GM19099 (cell line): ENCODE measurements around the gene AQP2.

Experiments used
- POLR2A ChIP-seq: IDR thresholded peaks from 3 replicates; pipeline ENCODE4 v1.6.1; 2011; ENCODE audit warnings: low read depth; ENCODE audit not compliant: insufficient read length; ENCODE audit errors: extremely low read depth

AQP2 gene, protein sequence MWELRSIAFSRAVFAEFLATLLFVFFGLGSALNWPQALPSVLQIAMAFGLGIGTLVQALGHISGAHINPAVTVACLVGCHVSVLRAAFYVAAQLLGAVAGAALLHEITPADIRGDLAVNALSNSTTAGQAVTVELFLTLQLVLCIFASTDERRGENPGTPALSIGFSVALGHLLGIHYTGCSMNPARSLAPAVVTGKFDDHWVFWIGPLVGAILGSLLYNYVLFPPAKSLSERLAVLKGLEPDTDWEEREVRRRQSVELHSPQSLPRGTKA

DNA sequence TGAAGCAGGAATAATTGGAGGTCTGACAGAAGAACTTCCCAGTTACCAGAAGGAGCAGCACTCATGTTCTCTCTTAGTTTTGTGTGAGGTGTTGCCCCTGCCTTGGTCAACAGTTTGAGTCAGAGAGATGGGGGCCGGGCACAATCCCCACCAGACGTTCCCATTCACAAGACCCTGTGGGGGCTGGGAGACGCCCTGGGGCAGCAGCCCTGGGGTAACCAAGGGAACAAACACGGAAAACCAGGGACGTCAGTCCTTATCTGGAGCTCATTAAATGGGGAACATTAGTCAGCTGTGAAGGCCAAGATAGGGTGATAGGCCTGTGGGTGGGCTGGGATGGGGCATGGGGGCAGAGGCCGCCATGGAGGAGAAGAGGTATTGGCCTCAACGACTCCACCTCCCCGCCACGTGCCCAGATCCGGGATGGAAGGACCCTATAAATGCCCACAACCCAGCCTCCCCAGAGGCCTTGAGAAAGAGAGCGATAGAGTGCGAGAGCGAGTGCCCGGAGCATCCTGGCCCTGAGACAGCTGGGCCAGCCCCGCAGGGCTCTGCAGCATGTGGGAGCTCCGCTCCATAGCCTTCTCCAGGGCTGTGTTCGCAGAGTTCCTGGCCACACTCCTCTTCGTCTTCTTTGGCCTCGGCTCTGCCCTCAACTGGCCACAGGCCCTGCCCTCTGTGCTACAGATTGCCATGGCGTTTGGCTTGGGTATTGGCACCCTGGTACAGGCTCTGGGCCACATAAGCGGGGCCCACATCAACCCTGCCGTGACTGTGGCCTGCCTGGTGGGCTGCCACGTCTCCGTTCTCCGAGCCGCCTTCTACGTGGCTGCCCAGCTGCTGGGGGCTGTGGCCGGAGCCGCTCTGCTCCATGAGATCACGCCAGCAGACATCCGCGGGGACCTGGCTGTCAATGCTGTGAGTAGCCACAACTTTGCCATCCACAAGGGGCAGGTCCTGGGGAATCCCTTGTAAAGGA is at the start of gene AQP2:
AQP2 (plus strand) TSS at position 465 of the 979 bp plus-strand sequence; CDS start at position 559, 94 bp downstream.
- TF ChIP-seq POLR2A, result no peak

DNA sequence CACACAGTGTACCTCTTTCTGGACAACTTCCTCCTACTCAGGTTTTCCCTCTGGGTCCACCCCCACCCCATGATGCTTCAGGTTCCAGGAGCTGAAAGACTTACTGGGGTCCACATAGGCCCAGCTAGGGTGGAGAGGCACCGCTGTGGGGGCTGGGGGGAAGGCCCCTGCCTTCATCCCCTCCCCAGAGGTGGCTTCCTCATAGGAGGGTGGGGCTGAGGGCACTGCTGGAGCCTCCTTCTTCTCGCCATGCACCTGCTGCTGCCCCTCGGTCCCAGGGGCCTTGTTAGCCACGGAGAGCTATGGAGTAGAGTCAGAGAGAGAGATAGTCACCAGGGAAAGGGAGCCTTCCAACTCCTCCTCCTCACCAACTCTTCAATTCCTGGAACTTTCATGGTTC is 49.5 kb upstream of the AQP2 start:
- no peak for TF ChIP-seq POLR2A

DNA sequence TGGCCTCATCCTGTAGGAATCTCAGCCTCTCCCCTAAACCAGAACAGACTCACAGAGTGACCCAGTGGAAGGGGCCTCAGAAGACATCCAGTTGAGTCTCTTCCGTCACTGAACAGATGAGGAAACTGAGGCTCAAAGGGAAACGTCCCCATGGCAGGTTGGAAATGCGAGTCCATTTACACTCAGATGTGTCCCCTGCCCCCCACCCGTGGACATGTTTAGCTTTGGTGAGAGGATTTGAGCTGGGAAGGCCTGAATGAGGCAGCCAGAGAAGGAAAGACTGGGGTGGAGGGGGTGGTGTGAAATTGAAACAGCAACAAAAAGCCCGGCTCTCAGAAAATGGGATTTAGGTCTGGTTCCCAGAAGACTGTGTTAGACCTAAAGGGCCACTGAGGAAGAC is 48.6 kb upstream of the AQP2 start:
- TF ChIP-seq POLR2A, result no peak

DNA sequence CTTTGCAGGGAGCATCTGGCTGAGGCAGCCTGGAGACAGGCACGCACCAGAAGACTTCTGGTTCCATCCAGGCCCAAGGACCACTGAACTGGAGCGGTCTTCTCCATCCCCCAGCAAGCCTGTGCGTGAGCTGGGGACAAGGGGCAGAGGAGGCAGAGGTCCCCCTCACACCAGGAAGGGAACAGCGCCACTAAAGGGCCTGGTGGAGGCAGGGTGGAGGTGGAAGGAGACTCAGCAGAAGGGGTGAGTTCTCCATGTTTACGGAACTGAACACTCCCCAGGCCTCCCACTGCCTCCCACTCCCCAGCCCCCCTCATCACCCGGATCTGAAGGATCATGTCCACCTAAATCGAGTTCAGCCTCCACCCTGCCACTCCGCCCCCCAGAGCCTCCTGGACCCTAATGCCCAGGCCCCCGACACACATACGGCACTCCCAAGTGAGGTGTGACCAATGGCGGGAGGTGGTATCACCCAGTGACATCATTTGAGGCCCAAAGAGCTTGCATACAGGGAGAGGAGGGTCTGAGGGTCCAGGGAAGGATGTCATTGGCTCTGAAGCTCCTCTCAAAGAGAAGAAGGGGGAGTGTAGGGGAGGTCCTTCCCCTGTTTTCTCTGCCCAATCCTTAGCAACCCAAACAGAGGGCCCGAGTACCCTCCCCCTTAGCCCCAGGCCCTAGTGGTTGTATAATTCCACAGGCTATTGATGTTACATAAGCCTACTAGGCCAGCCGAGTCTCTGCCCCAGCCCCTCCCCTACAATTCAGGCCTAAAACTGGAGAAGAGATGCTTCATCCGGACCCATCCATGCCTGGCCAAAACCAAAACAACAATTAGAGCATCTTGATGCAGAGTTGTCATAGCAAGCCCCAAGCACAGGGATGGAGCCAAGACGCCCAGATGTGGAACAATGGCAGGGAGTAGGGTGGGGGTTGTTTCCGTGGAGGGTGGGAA is 47.9 kb upstream of the AQP2 start:
- no peak for TF ChIP-seq POLR2A

DNA sequence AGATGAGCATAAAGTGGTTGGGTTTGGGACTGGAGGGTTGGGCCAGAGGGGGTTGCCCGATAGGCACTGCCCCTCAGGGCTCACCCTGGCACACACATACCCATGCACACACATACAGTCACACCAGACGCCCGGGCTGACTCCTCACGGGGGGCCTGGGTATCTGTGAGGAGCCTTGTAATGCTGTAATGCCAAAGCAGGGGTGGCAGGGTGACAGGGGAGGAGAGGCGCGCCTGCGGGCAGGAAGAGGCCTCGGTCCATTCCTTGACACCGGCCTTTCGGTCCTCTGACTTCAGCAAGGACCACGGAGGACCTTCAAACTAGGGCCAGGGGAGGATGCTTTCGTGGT is 47.2 kb upstream of the AQP2 start:
- no peak for TF ChIP-seq POLR2A

DNA sequence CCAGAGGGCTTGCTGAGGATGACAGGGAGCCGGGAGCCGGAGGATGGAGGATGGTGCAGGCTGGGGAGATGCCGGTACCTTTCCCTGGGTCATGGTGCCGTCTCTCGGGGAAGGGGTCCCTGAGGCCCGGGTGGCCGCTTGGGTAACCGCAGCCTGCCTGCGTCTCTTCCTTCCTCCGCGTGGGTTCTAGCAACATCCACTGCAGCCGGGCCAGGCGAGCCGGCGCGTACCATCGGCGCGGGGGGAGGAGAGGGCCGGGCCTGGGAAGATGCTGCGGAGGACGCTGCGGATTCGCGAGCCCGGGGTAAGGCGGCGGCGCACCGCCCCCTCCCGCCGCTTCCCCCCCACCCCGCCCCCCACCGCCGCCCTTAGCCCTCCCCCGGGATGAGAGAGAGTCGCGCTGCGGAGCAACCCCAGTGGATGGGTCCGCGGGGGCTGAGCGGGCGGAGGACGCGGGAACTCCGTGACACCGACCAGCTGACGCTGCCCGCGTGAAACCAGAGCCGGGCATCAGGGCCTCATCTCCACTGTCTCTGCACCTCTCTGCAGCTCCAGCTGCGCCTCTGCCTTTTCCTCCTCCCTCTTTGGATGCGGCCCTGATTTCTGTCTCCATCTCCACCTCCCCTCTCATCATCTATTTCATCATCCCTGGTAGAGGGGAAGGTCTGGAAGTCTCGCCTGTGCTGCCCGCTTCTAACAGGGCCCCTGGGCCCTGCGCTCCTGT is 46.7 kb upstream of the AQP2 start, which contains the start of gene FAIM2:
FAIM2 (minus strand) TSS at position 201 of the 724 bp plus-strand sequence; CDS start at position 93, 108 bp downstream.
- no peak for TF ChIP-seq POLR2A

DNA sequence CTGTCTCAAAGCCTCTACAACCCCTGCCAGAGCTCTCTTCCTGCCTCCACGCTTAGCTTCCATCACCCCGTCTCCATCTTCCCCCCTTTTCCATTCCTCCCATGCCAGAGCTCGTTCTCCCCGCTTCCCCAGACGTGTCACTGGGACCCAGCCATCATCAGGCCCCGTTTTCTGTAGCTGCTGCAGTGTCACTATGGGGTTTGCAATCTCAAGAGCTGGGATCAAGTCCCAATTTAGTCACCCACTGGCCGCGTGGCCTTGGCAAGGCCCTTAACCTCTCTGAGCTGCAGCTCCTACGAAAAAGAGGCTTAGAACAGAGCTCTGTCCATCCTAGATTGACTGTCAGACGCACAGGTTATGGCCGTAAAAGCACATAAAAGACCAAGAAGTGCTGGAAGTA is 45.9 kb upstream of the AQP2 start:
- no peak for TF ChIP-seq POLR2A

DNA sequence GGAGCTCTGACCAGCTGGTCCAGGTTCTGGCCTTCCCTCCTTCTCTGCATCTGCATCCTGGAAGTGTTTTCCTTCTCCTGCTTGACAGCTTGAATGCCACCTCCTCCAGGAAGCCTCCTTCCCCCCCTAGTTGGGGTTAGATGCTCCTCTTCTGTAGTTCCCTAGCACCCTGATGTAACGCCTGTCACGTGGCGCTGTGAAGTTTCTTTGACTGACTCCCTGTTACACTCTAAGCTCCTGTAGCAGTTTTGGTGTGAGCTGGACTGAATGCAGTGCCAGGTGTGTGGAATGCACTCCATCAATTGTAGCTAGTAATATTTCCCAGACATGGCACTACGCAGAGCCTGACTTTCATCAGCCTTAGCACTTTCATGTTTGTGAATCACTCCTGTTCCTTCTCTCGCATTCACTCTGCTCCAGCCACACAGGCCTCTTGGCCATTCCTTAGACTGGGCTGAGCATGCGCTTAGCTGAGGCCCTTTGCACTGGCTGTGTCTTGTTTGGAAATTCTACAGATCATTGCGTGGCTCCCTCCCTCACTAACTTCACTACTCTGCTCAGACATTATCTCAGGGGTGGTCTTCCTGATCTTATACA is 44.7 kb upstream of the AQP2 start:
- TF ChIP-seq POLR2A, result no peak

DNA sequence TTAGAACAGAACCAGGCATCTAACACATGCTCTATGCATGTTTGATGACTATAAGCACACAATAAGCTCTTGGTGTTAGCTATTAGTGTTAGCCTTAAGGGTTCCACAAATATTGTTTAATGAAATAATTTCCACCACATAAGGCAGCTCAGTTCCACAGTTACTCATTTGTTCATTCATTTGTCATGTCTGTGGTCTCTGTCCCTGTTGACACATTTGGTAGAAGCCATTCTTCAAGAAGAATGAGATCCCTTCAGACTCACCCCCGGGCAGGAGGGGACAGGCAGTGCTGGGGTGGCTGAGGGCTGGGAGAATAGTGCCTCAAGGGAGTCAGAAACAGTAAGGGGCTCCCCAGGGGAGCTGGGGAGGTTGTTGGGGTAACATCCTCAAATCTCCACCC is 43.2 kb upstream of the AQP2 start:
- no peak for TF ChIP-seq POLR2A

DNA sequence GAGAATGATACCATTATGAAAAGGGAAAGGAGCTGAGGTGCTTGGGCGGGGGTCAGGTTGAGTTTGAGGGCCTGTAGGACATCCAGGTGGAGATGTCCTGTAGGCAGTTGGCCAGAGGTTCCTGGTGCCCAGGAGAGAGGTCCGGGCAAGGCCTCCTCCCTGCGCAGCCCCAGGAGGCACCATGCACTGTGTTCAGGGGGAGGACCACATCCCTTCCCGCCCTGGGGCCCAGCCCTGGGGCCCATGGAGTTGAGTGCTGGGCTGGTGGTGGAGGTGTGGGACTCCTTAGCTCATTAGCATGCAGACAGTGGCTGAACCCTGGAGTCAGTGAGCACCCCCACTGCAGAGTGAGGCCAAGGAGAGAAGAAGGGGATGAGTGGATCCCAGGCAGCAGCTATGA is 41.2 kb upstream of the AQP2 start:
- TF ChIP-seq POLR2A, result no peak

DNA sequence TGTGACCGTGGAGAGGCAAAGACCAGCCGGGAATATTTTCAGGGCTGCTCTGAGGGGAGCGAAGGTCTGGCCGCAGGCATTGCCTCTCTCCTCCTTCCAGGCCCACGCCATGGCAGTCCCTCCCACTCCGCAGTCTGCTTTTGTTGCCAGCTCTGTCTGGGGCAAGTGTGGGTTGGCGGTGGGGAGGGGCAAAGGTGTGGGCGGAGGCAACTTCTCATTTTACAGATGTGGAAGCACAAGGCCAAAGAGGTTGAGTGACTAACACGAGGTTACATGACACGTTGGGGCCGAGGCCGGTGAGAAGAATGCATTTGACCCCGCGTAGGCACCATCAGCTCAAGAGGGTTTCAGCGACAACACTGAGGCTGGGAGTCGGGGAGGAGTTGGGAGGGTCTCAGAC is 40.7 kb upstream of the AQP2 start:
- no peak for TF ChIP-seq POLR2A

DNA sequence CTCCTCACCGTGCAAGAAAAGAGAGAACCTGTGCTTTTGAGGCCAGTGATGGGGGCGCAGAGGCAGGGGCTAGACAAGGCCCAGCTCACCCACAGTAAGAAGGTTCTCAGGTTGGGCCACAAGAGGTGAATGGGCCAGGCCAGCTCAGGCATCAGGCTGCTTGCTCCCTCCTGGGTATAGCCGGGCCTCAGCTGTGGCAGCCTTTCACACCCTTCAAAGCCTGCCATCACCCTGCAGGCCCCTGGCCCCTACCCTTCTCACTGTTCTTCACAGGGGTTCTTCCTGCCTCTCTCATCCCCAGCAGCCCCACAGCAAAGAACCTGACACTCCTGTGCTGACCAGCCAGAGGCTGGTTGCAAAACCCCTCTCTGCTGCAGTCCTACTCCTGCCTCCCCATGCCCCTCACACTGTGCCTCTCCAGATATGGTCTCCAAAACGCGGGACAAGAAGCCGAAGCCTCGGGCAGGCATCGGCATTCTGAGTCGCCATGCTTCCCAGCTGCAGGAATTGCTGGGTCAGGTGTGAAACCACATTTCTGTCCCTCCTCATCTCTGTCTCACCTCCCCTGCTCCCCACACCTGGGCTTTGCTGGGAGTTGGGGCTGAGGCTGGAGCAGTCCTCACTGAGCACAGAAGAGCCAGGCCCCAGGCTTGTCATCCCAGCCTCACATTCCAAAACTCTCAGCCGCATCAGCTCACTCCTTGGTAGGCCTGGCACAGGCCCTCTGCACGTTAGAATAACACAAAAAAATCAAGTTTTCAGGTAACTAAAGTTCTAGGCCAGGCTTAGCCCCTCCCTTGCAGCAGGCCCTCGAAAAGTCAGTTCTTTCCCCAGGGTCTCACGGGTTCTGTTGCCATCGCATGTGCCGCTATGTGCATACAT is 40.0 kb upstream of the AQP2 start:
- no peak for TF ChIP-seq POLR2A

DNA sequence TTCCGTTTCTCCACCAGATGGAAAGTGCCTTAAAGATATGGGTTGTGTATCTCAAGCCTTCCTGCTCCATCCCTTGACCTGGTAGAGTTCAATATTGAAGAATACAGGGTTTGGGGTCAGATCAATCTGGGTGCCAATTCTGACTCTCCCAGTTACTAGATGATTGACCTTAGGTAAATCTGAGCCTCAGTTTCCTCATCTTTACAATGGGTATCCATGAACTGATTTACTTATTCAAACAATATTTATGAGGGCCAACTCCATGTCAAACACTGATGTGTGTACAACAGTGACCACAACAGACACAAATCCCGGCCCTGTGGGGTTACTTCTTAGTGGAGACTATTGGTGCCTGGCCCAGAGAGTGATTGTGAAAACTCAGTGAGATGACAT is 39.3 kb upstream of the AQP2 start:
- TF ChIP-seq POLR2A, result no peak
